GM21390 (cell line): ENCODE results near the gene PCMT1.
"Not testable (repeated sequence)": the region's sequence is repeated elsewhere in the genome, so short reads cannot be mapped to it uniquely, and the experiment has no call there.

ENCODE experiments used
- ATAC-seq: cut with Tn5 transposase; IDR thresholded peaks from one replicate; pipeline ENCODE4 v1.9.1; 2021; ENCODE audit not compliant: unreplicated experiment

Gene PCMT1

GRCh38 chr6:149852881-149853280, 103.3 kb downstream of the PCMT1 start:
- ATAC-seq, result no peak

- not testable (repeated sequence) for ATAC-seq
Observed at GRCh38 chr6:149854017-149854416, 104.5 kb downstream of the PCMT1 start.

GRCh38 chr6:149854532-149854931, 105.0 kb downstream of the PCMT1 start:
- no peak for ATAC-seq

GRCh38 chr6:149855040-149855654, 105.6 kb downstream of the PCMT1 start:
- no peak for ATAC-seq

- no peak for ATAC-seq
Observed at GRCh38 chr6:149855741-149856140, 106.2 kb downstream of the PCMT1 start.

GRCh38 chr6:149856256-149856994, 106.9 kb downstream of the PCMT1 start:
- ATAC-seq, result no peak

- no peak for ATAC-seq
Observed at GRCh38 chr6:149857541-149857940, 108.0 kb downstream of the PCMT1 start.

GRCh38 chr6:149859368-149859767, 109.8 kb downstream of the PCMT1 start:
- ATAC-seq, result no peak

- ATAC-seq, result no peak
Observed at GRCh38 chr6:149859938-149860337, 110.4 kb downstream of the PCMT1 start.

GRCh38 chr6:149860513-149860833, 110.9 kb downstream of the PCMT1 start:
- ATAC-seq, result no peak
